H1 (cell line): ENCODE measurements around the gene STAMBPL1. TPM values are rescaled to one million over a fixed set of nuclear protein-coding genes. Genes with fewer than 3 reads are reported as not detected.

Source experiments
- CTCF ChIA-PET: fragments of 300-600 bp; sonication (Branson Sonifier 250); formaldehyde crosslinking; loops from one replicate; lab custom pipeline; 2021; ENCODE audit not compliant: partially characterized antibody; lab: Charles Lee
- POLR2A ChIA-PET: fragments of 300-600 bp; sonication (Branson Sonifier 250); formaldehyde crosslinking; loops from one replicate; lab custom pipeline; 2021; ENCODE audit warnings: inconsistent platforms; ENCODE audit not compliant: partially characterized antibody; lab: Charles Lee
- DNase-seq, 2 experiments: peaks; one replicate each; pipeline versions ENCODE4 v3.0.0 to v3.0.0-alpha.2; 2010 to 2022; ENCODE audit warnings: low spot score in 2 of 2, low read depth in 1 of 2, mixed read lengths in 1 of 2
- FAIRE-seq: peaks from 2 replicates; lab custom pipeline; 2011; peaks lifted over from hg19 to GRCh38; lab: Jason Lieb, UNC
- H2AFZ ChIP-seq: 2 replicates; pipeline ENCODE4 v1.8.1; 2012; ENCODE audit warnings: low read length, inconsistent platforms
- H2AK5ac ChIP-seq: 2 replicates; pipeline ENCODE4 v1.6.1; 2013; ENCODE audit warnings: low read depth, low read length
- H2BK120ac ChIP-seq: replicated peaks from 2 replicates; pipeline ENCODE3; 2013; ENCODE audit warnings: low read depth, low read length, inconsistent platforms
- H2BK12ac ChIP-seq: 2 replicates; pipeline ENCODE4 v1.6.1; 2013; ENCODE audit warnings: low read depth, low read length
- H2BK15ac ChIP-seq: 2 replicates; pipeline ENCODE4 v1.6.1; 2013; ENCODE audit warnings: low read length
- H2BK20ac ChIP-seq: 2 replicates; pipeline ENCODE4 v1.6.1; 2013; ENCODE audit warnings: low read length
- H2BK5ac ChIP-seq: 2 replicates; pipeline ENCODE4 v1.6.1; 2013; ENCODE audit warnings: low read depth, low read length
- H3K14ac ChIP-seq: 2 replicates; pipeline ENCODE4 v1.6.1; 2013; ENCODE audit warnings: inconsistent platforms; ENCODE audit not compliant: insufficient read length
- H3K18ac ChIP-seq: 2 replicates; pipeline ENCODE4 v1.6.1; 2013; ENCODE audit warnings: low read length; ENCODE audit errors: extremely low read depth
- H3K23ac ChIP-seq: 2 replicates; pipeline ENCODE4 v1.6.1; 2013; ENCODE audit warnings: inconsistent platforms; ENCODE audit not compliant: insufficient read length
- H3K23me2 ChIP-seq: 2 replicates; pipeline ENCODE4 v1.6.1; 2013; ENCODE audit warnings: low read depth, low read length
- H3K27ac ChIP-seq: 2 replicates; pipeline ENCODE4 v1.6.1; 2011; ENCODE audit warnings: low read depth, low read length, inconsistent platforms
- H3K27me3 ChIP-seq, 4 experiments: replicated peaks in 1 of 4; 1 replicate in 1 of 4; 2 replicates in 3 of 4; pipeline versions ENCODE4 v1.6.1 to v1.8.1; 2011 to 2013; ENCODE audit warnings: low read length in 3 of 4, mild to moderate bottlenecking in 3 of 4, inconsistent platforms in 2 of 4, mixed read lengths in 2 of 4, moderate library complexity in 1 of 4; ENCODE audit not compliant: control insufficient read depth in 3 of 4, insufficient read depth in 3 of 4; ENCODE audit errors: extremely low read depth in 1 of 4
- H3K36me3 ChIP-seq, 4 experiments: 2 replicates each; pipeline versions ENCODE4 v1.6.1 to v1.8.1; 2011 to 2013; ENCODE audit warnings: mild to moderate bottlenecking in 4 of 4, low read length in 3 of 4, moderate library complexity in 2 of 4, control low read depth in 1 of 4, inconsistent platforms in 1 of 4; ENCODE audit not compliant: insufficient read depth in 4 of 4, control insufficient read depth in 2 of 4
- H3K4ac ChIP-seq: replicated peaks from 2 replicates; pipeline ENCODE3; 2013; ENCODE audit warnings: low read length, low read depth, mixed read lengths, inconsistent platforms; ENCODE audit not compliant: insufficient read length
- H3K4me1 ChIP-seq, 4 experiments: replicated peaks in 1 of 4; 1 replicate in 1 of 4; 2 replicates in 3 of 4; pipeline versions ENCODE4 v1.6.1 to v1.8.1; 2011 to 2013; ENCODE audit warnings: low read length in 3 of 4, inconsistent platforms in 2 of 4, mixed read lengths in 1 of 4; ENCODE audit not compliant: insufficient read depth in 4 of 4, control insufficient read depth in 3 of 4
- H3K4me2 ChIP-seq, 2 experiments: 2 replicates each; pipeline versions ENCODE4 v1.6.1 to v1.8.1; 2011 to 2013; ENCODE audit warnings: low read depth in 2 of 2, low read length in 2 of 2, control low read depth in 1 of 2, inconsistent platforms in 1 of 2, mild to moderate bottlenecking in 1 of 2; ENCODE audit not compliant: insufficient read depth in 1 of 2
- H3K4me3 ChIP-seq, 4 experiments: fragments of 200-600, 300-600 bp in 1 of 4; sonication (generic), shearing (Covaris generic), sonication (Bioruptor Twin) in 1 of 4; 2 replicates each; pipeline versions ENCODE4 v1.5.1 to v1.8.1; 2011 to 2016; ENCODE audit warnings: low read length in 4 of 4, low read depth in 3 of 4, control low read depth in 2 of 4, inconsistent platforms in 2 of 4, mild to moderate bottlenecking in 2 of 4, mixed read lengths in 1 of 4, moderate library complexity in 1 of 4; ENCODE audit not compliant: insufficient read depth in 2 of 4; ENCODE audit errors: extremely low read depth in 1 of 4
- H3K56ac ChIP-seq: replicated peaks from 2 replicates; pipeline ENCODE3; 2013; ENCODE audit warnings: low read depth, mild to moderate bottlenecking, mixed read lengths, low read length, inconsistent platforms; ENCODE audit not compliant: insufficient read length
- H3K79me1 ChIP-seq: 2 replicates; pipeline ENCODE4 v1.6.1; 2013; ENCODE audit warnings: low read depth, low read length, control low read depth
- H3K79me2 ChIP-seq, 2 experiments: 2 replicates each; pipeline versions ENCODE4 v1.6.1 to v1.8.1; 2012 to 2013; ENCODE audit warnings: low read length in 2 of 2, mild to moderate bottlenecking in 2 of 2, inconsistent platforms in 1 of 2; ENCODE audit not compliant: insufficient read depth in 2 of 2, control insufficient read depth in 1 of 2
- H3K9ac ChIP-seq, 4 experiments: replicated peaks in 1 of 4; 1 replicate in 1 of 4; 2 replicates in 3 of 4; pipeline versions ENCODE4 v1.6.1 to v1.8.1; 2011 to 2013; ENCODE audit warnings: low read depth in 3 of 4, low read length in 3 of 4, control low read depth in 2 of 4, mild to moderate bottlenecking in 2 of 4, moderate library complexity in 2 of 4, inconsistent platforms in 1 of 4; ENCODE audit errors: extremely low read depth in 1 of 4
- H3K9me3 ChIP-seq, 2 experiments: 2 replicates each; pipeline versions ENCODE4 v1.6.1 to v1.8.1; 2012 to 2013; ENCODE audit warnings: mild to moderate bottlenecking in 2 of 2, moderate library complexity in 2 of 2, control low read depth in 1 of 2, inconsistent platforms in 1 of 2, low read depth in 1 of 2, low read length in 1 of 2, mixed read lengths in 1 of 2; ENCODE audit not compliant: insufficient read depth in 2 of 2
- H4K20me1 ChIP-seq, 2 experiments: replicated peaks in 1 of 2; 2 replicates each; pipeline versions ENCODE3 to v1.8.1; 2011 to 2013; ENCODE audit warnings: inconsistent platforms in 2 of 2, low read length in 2 of 2, mild to moderate bottlenecking in 1 of 2; ENCODE audit not compliant: insufficient read depth in 2 of 2, control insufficient read depth in 1 of 2
- H4K5ac ChIP-seq: 2 replicates; pipeline ENCODE4 v1.6.1; 2013; ENCODE audit warnings: low read length, low read depth, mixed read lengths, inconsistent platforms; ENCODE audit not compliant: insufficient read length
- H4K8ac ChIP-seq: 2 replicates; pipeline ENCODE4 v1.8.0; 2013; ENCODE audit warnings: mild to moderate bottlenecking, moderate library complexity, low read length, inconsistent platforms; ENCODE audit not compliant: insufficient read depth; ENCODE audit errors: extremely low read depth
- H4K91ac ChIP-seq: replicated peaks from 2 replicates; pipeline ENCODE3; 2013; ENCODE audit warnings: low read length, mixed read lengths, inconsistent platforms; ENCODE audit not compliant: insufficient read length
- ASH2L ChIP-seq: fragments of 200-600, 300-600 bp; sonication (generic); IDR thresholded peaks from one replicate; pipeline ENCODE4 v1.7.1; 2017; ENCODE audit warnings: low read length
- BCL11A ChIP-seq, 2 experiments: IDR thresholded peaks; one replicate each; pipeline ENCODE4 v1.6.1; 2011; ENCODE audit warnings: low read depth in 2 of 2, low read length in 2 of 2, mild to moderate bottlenecking in 2 of 2
- CBX5 ChIP-seq: fragments of 300-800, 300-1000 bp; sonication (generic); IDR thresholded peaks from 2 replicates; pipeline ENCODE4 v1.7.1; 2016; ENCODE audit warnings: antibody characterized with exemption, low read length, low read depth
- CBX8 ChIP-seq: fragments of 300-800, 300-1000 bp; sonication (generic); IDR thresholded peaks from 2 replicates; pipeline ENCODE4 v1.7.1; 2016; ENCODE audit warnings: low read depth, low read length, borderline replicate concordance
- CHD2 ChIP-seq: IDR thresholded peaks from 2 replicates; pipeline ENCODE4 v1.6.1; 2012; ENCODE audit warnings: low read length, improper control_type of control experiment
- CREB1 ChIP-seq: IDR thresholded peaks from 2 replicates; pipeline ENCODE4 v1.6.1; 2012; ENCODE audit warnings: inconsistent platforms
- CTBP2 ChIP-seq: IDR thresholded peaks from 2 replicates; pipeline ENCODE4 v1.7.0; 2011; ENCODE audit warnings: borderline replicate concordance, mild to moderate bottlenecking, moderate library complexity, mixed read lengths, low read length; ENCODE audit not compliant: insufficient read depth, insufficient read length
- FOSL1 ChIP-seq: IDR thresholded peaks from 2 replicates; pipeline ENCODE4 v1.6.1; 2011; ENCODE audit warnings: mild to moderate bottlenecking, low read depth, low read length, moderate library complexity; ENCODE audit not compliant: insufficient read depth
- HDAC6 ChIP-seq: IDR thresholded peaks from one replicate; pipeline ENCODE4 v1.7.1; 2012; ENCODE audit warnings: low read depth, mild to moderate bottlenecking, inconsistent platforms, low read length, moderate library complexity
- NRF1 ChIP-seq: IDR thresholded peaks from 2 replicates; pipeline ENCODE4 v1.6.1; 2011; ENCODE audit warnings: mild to moderate bottlenecking, low read depth, low read length, improper control_type of control experiment
- POLR2A ChIP-seq, 2 experiments: IDR thresholded peaks; 1 replicate in 1 of 2; 2 replicates in 1 of 2; pipeline ENCODE4 v1.6.1; 2011; ENCODE audit warnings: low read depth in 2 of 2, low read length in 2 of 2, mild to moderate bottlenecking in 2 of 2; ENCODE audit errors: control extremely low read depth in 1 of 2
- SAP30 ChIP-seq: fragments of 300-600 bp; sonication (generic); IDR thresholded peaks from 2 replicates; pipeline ENCODE4 v1.7.1; 2012; ENCODE audit warnings: low read length, moderate library complexity, mild to moderate bottlenecking, inconsistent platforms; ENCODE audit not compliant: insufficient read depth, insufficient replicate concordance
- SP1 ChIP-seq: IDR thresholded peaks from 2 replicates; pipeline ENCODE4 v1.6.1; 2011; ENCODE audit warnings: low read depth, low read length
- TAF1 ChIP-seq: IDR thresholded peaks from 2 replicates; pipeline ENCODE4 v1.6.1; 2011; ENCODE audit warnings: mild to moderate bottlenecking, low read depth, low read length
- TBP ChIP-seq: IDR thresholded peaks from 2 replicates; pipeline ENCODE4 v1.6.1; 2011; ENCODE audit warnings: low read depth, low read length, improper control_type of control experiment
- TEAD4 ChIP-seq: IDR thresholded peaks from 2 replicates; pipeline ENCODE4 v1.6.1; 2012; ENCODE audit warnings: low read depth, low read length, inconsistent platforms, mixed read lengths
- WGBS, 2 experiments: shearing (Covaris generic) in 1 of 2; methylation state at CpG; one replicate each; pipeline versions ENCODE4 v1.1.6 to v1.1.7; 2013 to 2015; ENCODE audit warnings: low lambda C conversion rate in 2 of 2, mixed read lengths in 2 of 2, inconsistent platforms in 1 of 2, low coverage in 1 of 2, missing lambda C conversion rate in 1 of 2; ENCODE audit not compliant: insufficient replicate concordance in 2 of 2, insufficient coverage in 1 of 2, insufficient read length in 1 of 2; ENCODE audit errors: extremely low coverage in 1 of 2, missing lambda C conversion rate in 1 of 2; 5-methylcytosine and 5-hydroxymethylcytosine counted together
- polyA plus RNA-seq, 7 experiments: library from polyadenylated mRNA; depleted of rRNA in 3 of 7; stranded (reverse) in 5 of 7; unstranded in 2 of 7; fragments of >200 nt in 5 of 7; fragments of 200-250 nt in 2 of 7; gene quantifications; 1 replicate in 5 of 7; 2 replicates in 1 of 7; 4 replicates in 1 of 7; pipeline versions ENCODE4 v1.2.1 to v1.2.3, GENCODE V29; 2011 to 2013; ENCODE audit warnings: missing spikeins in 2 of 7, mixed read lengths in 2 of 7
- total RNA-seq: library from RNA; stranded (reverse); fragmentation: NEBNext Ultra II Directional; extraction: Animal tissue kit (Norgen Biotek cat#: 25700); gene quantifications from 2 replicates; pipeline ENCODE4 v1.2.1, GENCODE V29; 2021
- TF ChIP-seq, protein P1 (sequence below): IDR thresholded peaks from 2 replicates; pipeline ENCODE4 v1.6.1; 2012; ENCODE audit warnings: inconsistent platforms

STAMBPL1 gene
- total and polyA plus RNA-seq, 2 of the 8 experiments (the other 6 are each of a cell fraction or from before 2014, with no cell fraction given) = 5.5 TPM

- no peaks in the 10 kb centered on the region for H3K23me2 ChIP-seq
- H2BK5ac ChIP-seq = no peak overlapping the region
- H2AK5ac ChIP-seq = no peak overlapping the region
- H3K79me1 ChIP-seq = no peaks in the 10 kb centered on the region
- FAIRE-seq (no peak), DNase-seq (no peak)
- no peak overlapping the region for H3K27ac ChIP-seq
- H2BK120ac ChIP-seq = no peak overlapping the region
- no peaks in the 10 kb centered on the region for H3K4me1 ChIP-seq
- H3K9ac ChIP-seq = no peak overlapping the region
- no peaks in the 10 kb centered on the region for H3K9me3 ChIP-seq
- POLR2A ChIA-PET = no interaction called here
- H3K27me3 ChIP-seq = no peaks in the 10 kb centered on the region
- no peak overlapping the region for H3K4me3 ChIP-seq
- H3K36me3 ChIP-seq = no peaks in the 10 kb centered on the region
- H4K20me1 ChIP-seq = no peaks in the 10 kb centered on the region
- H2BK15ac ChIP-seq = no peak overlapping the region
- H4K8ac ChIP-seq = no peak overlapping the region
- H3K4ac ChIP-seq = no peak overlapping the region
- no peak overlapping the region for H3K14ac ChIP-seq
- H4K5ac ChIP-seq = no peak overlapping the region
- no peak overlapping the region for H3K18ac ChIP-seq
- no peak overlapping the region for H2AFZ ChIP-seq
- H3K4me2 ChIP-seq = no peak overlapping the region
- H3K56ac ChIP-seq = no peak overlapping the region
- no peak overlapping the region for H2BK12ac ChIP-seq
- no peak overlapping the region for H3K23ac ChIP-seq
- no peaks in the 10 kb centered on the region for H3K79me2 ChIP-seq
- CTCF ChIA-PET = interaction anchor here (0.9 kb wide), 1 partner anchor 127 kb away, joined by 3 read pairs; no protein-coding TSS in a partner anchor
- H4K91ac ChIP-seq = no peak overlapping the region
- H2BK20ac ChIP-seq = no peak overlapping the region
- 76% methylated on average over 2 of the region's 2 CpGs; no CpG with 5 or more reads in 1 of the 2 experiments for WGBS, 2 experiments
- TF ChIP-seq NRF1 (no peak), CTBP2 (no peak), CREB1 (no peak), CBX8 (no peak), HDAC6 (no peak), CBX5 (no peak), SAP30 (no peak), BCL11A (IDR thresholded peaks at IDR 0.05; ENCODE audit: low read depth in 2 of 2, low read length in 2 of 2) (no peak), TBP (no peak), POLR2A (IDR thresholded peaks at IDR 0.05; ENCODE audit: control extremely low read depth in 1 of 2, low read depth in 2 of 2, low read length in 2 of 2) (no peak), TEAD4 (no peak), FOSL1 (no peak), CHD2 (no peak), TAF1 (no peak), ASH2L (no peak), SP1 (no peak)
- TF ChIP-seq, protein P1, sequence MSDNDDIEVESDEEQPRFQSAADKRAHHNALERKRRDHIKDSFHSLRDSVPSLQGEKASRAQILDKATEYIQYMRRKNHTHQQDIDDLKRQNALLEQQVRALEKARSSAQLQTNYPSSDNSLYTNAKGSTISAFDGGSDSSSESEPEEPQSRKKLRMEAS = no peak
Observed at GRCh38 chr10:88962336-88962735, 82.3 kb downstream of the STAMBPL1 start.
